HG03439 (cell line): ENCODE data around the gene ERP44.
"Not testable (repeated sequence)": the region's sequence is repeated elsewhere in the genome, so short reads cannot be mapped to it uniquely, and the experiment has no call there.

ENCODE experiments used
- ATAC-seq: cut with Tn5 transposase; IDR thresholded peaks from one replicate; pipeline ENCODE4 v1.9.1; 2021; ENCODE audit warnings: mild to moderate bottlenecking, moderate library complexity; ENCODE audit not compliant: unreplicated experiment

ERP44 gene

DNA sequence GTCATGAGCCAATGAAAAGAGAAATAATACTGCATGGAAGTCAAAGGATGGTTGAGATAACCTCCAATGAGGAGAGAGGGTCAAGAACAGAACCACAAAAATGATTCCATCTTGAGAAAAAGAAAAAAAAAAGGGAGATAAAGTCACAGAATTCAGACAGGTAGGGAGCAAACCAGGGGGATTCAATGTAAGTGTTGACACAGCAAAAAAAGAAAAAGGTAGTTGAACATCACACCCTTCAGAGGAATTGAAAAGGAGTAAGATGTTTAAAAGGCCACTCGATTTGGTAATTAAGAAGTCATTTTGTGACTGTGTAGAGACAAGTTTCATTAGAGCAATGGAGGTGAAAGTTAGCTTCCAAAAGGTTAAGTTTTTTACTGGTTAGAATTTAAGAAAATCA, 79.3 kb downstream of the ERP44 start:
- no peak for ATAC-seq

DNA sequence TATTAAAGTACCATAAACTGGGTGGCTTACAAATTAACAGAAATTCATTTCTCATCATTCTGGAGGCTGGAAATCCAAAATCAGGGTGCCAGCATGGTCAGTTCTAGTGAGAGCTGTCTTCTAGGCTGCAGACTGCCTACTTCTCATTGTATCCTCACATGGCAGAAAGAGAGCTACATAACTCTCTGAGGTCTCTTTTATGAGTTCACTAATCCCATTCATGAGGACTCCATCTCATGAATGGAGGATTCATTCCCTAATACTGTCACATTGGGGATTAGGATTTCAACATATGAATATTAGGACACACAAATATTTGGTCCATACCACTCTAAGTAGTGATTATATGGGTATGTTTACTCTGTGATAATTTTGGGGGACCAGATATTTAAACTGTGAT, 84.0 kb downstream of the ERP44 start:
- ATAC-seq: no peak

GRCh38 chr9:100013573-100013972, 85.2 kb downstream of the ERP44 start:
- no peak for ATAC-seq

- ATAC-seq: no peak
Observed at GRCh38 chr9:100012279-100012678, 86.5 kb downstream of the ERP44 start.

DNA sequence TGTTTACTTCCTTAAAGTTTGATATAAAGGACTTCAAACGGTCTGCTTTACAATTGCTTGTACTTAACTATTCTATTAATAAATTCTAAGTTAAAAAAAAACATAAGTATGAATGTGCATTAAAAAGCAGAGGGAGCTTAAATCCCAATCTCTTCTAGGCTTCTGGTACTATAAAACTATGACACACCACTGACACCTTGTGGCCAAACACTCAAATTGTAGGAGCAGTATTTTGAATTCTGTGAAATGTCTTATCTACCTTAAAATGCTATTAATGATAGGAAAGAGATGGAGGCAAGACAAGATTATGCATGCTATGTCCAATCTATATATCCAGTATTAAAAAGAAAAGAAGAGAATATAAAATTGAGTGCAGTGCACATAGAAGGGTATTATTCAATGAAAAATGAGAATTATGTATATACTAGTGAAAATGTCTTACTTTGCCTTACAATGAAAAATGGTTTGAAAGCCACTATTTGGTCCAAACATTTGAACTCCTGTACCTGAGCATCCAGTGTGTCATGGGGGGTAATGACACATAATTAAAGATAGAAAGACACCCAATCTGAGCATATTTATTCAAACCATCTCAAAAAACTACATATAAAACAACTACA, 87.6 kb downstream of the ERP44 start:
- no peak for ATAC-seq

GRCh38 chr9:99999797-100000196, 99.0 kb downstream of the ERP44 start:
- no peak for ATAC-seq

DNA sequence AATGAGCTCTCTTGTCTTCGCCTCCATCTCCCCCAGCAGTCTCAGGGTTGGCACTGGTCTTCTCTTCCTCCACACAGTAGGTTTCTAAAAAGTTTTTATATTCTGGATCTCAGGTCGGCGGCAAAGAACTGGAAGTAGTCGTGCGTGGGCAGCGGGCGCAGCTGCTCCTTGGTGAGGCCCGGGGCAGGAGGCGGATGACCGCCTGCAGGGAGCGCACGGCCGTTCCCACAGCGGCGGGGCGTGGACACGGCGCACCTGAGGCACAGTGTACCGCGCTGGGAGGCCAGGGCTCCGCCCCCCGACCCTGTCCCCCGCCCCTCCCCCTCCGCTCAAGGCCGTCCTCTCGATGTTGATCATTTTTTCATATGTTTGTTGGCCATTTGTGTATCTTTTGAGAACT, 99.9 kb downstream of the ERP44 start:
- no peak for ATAC-seq

DNA sequence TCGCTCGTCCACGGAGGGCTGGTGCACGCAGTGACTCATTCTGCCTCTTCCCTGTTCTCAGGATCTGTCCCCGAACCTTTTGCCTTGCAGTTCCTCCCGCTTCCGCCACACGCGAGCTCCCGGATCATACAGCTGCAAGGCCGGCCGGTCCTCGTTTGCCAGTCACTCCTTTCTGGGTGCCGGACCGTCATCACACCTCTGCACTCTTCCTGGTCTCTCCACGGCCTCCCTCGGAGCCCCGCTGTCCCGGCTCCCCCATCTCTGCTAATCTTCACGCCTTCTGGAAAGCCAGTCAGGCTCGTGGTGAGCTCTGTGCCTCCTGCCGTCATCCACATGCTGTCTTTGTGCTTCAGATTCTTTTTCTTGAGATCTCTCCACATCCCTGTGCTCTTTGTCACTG, 100.5 kb downstream of the ERP44 start:
- ATAC-seq: no peak

DNA sequence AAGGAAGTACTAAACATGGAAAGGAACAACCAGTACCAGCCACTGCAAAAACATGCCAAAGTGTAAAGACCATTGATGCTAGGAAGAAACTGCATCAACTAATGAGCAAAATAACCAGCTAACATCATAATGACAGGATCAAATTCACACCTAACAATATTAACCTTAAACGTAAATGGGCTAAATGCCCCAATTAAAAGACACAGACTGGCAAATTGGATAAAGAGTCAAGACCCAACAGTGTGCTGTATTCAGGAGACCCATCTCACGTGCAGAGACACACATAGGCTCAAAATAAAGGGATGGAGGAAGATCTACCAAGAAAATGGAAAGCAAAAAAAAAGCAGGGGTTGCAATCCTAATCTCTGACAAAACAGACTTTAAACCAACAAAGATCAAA, 108.3 kb downstream of the ERP44 start:
- not testable (repeated sequence) for ATAC-seq

DNA sequence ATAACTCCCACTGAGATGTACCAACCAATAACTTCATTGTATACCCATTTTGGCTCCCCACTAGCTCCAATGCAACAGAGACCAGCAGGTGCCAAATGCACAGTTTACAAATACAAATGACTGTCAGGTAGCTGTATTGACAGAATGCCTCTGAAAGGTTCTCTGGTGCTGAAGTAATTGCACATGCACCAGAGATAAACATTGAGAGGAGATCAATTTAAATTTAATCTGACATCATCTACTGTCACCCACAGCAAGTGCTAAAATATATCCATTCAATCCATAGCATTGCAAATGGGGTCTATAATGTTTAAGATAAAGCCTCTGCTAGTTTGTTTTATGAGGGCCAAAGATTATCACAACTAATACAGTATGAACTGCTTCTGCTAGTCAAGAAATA, 112.2 kb downstream of the ERP44 start:
- no peak for ATAC-seq

- ATAC-seq: no peak
Observed at GRCh38 chr9:99980598-99980997, 118.2 kb downstream of the ERP44 start.

- no peak for ATAC-seq
Observed at GRCh38 chr9:99978221-99978620, 120.6 kb downstream of the ERP44 start.

- ATAC-seq: no peak
Observed at GRCh38 chr9:99977033-99977792, 121.6 kb downstream of the ERP44 start.

- ATAC-seq: no peak
Observed at GRCh38 chr9:99973455-99973854, 125.3 kb downstream of the ERP44 start.

GRCh38 chr9:99971410-99971809, 127.4 kb downstream of the ERP44 start:
- ATAC-seq: no peak

DNA sequence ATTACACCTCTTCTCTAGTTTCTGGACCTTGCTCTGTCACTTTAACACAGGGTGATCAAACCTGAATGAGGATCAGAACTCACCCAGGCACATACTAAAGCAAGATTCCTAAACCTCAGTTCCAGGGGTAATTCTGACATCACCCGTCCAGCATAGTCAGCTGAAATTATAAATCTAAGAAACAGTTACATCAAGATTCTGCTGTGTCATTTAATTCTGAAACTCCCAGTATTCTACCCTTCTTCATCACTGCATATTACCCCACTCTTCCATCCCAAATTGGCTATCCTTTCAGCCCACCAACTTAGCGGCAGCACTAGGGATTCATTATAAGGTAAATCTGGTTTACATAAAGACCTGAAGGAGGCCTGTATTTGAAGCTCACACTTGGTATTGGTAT, 128.3 kb downstream of the ERP44 start:
- ATAC-seq: no peak

- no peak for ATAC-seq
Observed at GRCh38 chr9:99967457-99967856, 131.3 kb downstream of the ERP44 start.

- no peak for ATAC-seq
Observed at GRCh38 chr9:99966716-99967115, 132.1 kb downstream of the ERP44 start.

- no peak for ATAC-seq
Observed at GRCh38 chr9:99966001-99966400, 132.8 kb downstream of the ERP44 start.

DNA sequence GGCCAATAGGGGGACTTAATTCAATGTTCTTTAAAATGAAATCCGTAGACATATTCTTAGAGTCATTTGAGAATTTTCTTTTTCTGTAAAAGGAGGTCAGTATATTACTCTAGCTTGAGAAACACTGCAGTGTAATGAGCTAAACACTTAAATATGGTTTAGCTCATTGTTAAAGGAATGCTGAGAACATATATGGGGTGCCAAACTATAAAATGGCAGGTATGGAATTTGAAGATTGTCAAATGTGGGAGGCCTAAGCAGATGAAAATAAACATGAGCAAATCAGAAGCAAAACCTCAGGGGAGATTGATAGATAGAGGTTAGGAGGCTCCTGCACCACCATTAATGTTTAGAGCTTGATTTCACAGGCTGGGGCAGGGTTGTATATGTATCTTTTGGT, 134.5 kb downstream of the ERP44 start:
- no peak for ATAC-seq

DNA sequence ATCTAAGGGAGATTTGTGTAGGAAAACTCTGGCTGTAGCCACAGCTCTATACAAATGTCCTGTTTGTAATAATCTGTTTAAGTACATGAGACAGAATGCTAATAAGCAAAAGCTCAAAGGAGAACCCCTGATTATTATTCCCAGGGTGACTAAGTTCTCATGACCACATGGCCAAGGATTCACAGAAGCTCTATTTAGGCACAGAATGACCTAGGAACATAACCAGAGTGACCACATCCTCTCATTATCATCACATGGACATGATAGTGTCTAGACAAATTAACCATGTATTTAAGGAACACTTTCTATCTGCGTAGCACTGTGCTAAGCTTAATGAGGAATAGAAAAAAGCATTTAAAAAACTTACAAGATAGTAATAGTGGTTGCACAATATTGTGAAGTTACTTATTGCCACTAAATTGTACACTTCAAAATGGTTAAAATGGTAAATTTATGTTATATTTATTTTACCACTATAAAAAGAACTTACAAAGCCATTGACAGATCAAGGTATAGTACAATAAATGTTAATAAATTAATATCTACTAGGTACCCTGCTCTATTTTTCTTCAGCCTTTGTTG, 136.0 kb downstream of the ERP44 start:
- no peak for ATAC-seq

DNA sequence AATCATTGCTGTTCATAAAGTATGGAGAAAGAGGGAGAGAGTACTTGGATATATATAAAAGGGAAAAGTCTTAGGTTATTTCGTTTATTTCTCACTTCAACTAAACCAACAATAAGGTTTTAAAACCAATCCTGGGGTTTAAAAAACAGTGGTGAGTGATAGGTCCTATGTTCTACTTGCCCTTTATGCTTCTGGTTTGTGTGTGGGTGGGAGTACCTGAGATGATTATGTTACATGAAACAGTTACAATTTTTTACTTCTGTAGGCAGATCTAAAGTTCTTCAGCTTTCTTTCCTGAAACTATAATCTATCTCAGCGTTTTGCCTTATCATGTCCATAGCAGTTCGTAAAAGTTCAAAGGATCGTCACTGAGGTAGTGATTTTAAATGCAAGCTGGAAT, 143.2 kb downstream of the ERP44 start:
- no peak for ATAC-seq
